ENCODE data around the gene ITGA3.

ITGA3 gene

DNA sequence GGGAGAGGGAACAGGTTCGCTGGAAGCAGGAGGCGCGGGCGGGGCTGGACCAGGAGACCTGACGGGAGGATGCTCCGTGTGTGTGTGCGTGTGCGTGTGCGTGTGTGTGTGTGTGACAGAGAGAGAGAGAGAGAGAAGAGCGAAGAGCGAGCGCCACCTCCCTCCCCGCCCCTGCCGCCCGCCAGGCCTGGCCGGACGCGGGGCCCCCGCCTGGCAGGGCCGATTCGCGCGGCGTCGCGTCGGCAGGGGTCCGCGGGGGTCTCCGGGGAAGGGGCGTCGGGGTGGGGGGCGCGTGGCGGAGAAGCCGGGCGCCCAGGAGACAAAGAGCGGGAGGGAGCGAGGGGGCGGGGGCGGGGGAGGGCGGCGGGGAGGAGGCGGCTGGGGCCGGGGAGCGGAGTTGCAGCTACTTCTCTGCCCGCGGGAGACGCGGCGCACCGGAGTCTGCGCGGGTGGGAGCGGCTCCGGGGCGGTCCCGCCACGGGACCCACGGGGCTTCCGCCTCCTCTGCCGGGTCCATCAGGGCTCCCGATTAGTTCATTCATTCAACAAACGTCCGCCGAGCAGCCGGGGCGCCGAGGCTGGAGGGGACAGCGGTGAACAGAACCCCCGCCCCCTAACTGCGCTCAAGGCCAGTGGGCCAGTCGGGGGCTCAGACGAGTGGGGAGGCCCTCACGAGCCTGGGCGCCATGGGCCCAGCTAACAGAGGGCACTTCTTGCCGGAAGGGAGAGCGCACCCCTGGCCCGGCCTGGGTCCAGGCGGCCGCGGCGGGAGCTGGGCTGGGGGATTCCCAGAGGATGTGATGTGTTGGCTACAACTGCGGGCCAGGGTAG is 74.0 kb downstream of the ITGA3 start, which contains the start of gene SAMD14:
Gene SAMD14 (minus strand): TSS at position 433 of the 831 bp plus-strand sequence. CDS start 5,201 bp downstream, outside the sequence.
- DNase-seq (ENCODE audit: low read depth), result no peak

GRCh38 chr17:50130559-50131305 is 74.8 kb downstream of the ITGA3 start:
- DNase-seq (ENCODE audit: low read depth), result no peak

- no peak for DNase-seq (ENCODE audit: low read depth)
Observed at GRCh38 chr17:50132104-50132794, 76.3 kb downstream of the ITGA3 start.

GRCh38 chr17:50133028-50133768 is 77.3 kb downstream of the ITGA3 start:
- DNase-seq (ENCODE audit: low read depth), result no peak

- no peak for DNase-seq (ENCODE audit: low read depth)
Observed at GRCh38 chr17:50133769-50134099, 77.8 kb downstream of the ITGA3 start.

GRCh38 chr17:50134206-50135110 is 78.5 kb downstream of the ITGA3 start:
- no peak for DNase-seq (ENCODE audit: low read depth)

- DNase-seq (ENCODE audit: low read depth), result no peak
Observed at GRCh38 chr17:50135316-50136095, 79.6 kb downstream of the ITGA3 start.

- DNase-seq (ENCODE audit: low read depth), result no peak
Observed at GRCh38 chr17:50136096-50136687, 80.3 kb downstream of the ITGA3 start.

DNA sequence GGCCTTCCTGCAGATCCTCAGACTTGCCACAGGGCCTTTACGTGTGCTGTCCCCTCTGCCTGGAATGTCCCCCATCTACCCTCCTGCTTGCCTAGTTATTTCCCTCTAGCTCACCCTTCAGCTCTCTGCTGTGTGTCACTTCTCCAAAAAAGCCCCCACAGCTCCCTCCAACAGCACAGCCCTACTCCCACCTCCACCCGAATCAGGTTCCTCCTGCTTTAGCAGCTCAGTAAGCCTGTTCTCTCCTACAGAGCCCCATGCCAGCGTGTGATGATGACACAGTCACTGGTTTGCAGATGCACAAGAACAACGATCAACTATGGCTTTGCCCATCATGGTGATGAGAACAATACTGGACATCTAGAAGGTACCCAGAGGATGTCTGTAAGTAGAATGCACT is 81.1 kb downstream of the ITGA3 start:
- DNase-seq (ENCODE audit: low read depth), result no peak

GRCh38 chr17:50139185-50139783 is 83.4 kb downstream of the ITGA3 start:
- DNase-seq (ENCODE audit: low read depth), result no peak
